ENCODE measurements around the gene ZC3H7B.

ZC3H7B gene

GRCh38 chr22:41332217-41332939, 31.1 kb downstream of the ZC3H7B start:
- TF ChIP-seq CTCF (conservative IDR thresholded peaks at IDR 0.05; ENCODE audit: low read length) (no peak), EZH2phosphoT487 (IDR thresholded peaks at IDR 0.05; ENCODE audit: borderline replicate concordance) (no peak)
- H3K36me3 ChIP-seq (ENCODE audit: insufficient read depth, low read length), result peaks cover 62% of the 10 kb centered on the region; the same call in 1 of the 2 replicates
- no peaks in the 10 kb centered on the region for H3K9me3 ChIP-seq (ENCODE audit: insufficient read depth, low read depth, low read length)
- H4K20me1 ChIP-seq (ENCODE audit: insufficient read depth, low read length, poor library complexity, severe bottlenecking), result no peaks in the 10 kb centered on the region
- no peaks in the 10 kb centered on the region for H3F3A ChIP-seq (ENCODE audit: low read depth)
- no peak overlapping the region for H3K9ac ChIP-seq (ENCODE audit: low read depth, low read length, poor library complexity, severe bottlenecking)
- H3K9me2 ChIP-seq (replicated peaks; ENCODE audit: low read depth, low read length), result no peaks in the 10 kb centered on the region
- H3K4me1 ChIP-seq (ENCODE audit: insufficient read depth, low read length, poor library complexity, severe bottlenecking), result no peaks in the 10 kb centered on the region
- no peak overlapping the region for H3K4me3 ChIP-seq (ENCODE audit: low read length, poor library complexity, severe bottlenecking)
- H3K4me2 ChIP-seq (ENCODE audit: low read depth, low read length, poor library complexity, severe bottlenecking), result no peak overlapping the region
- H3K79me2 ChIP-seq (ENCODE audit: insufficient read depth, low read length), result no peaks in the 10 kb centered on the region
- H3K27me3 ChIP-seq (ENCODE audit: insufficient read depth, low read length, poor library complexity, severe bottlenecking), result no peaks in the 10 kb centered on the region
- no peak overlapping the region for H2AFZ ChIP-seq (ENCODE audit: low read length)

GRCh38 chr22:41333806-41334205, 32.5 kb downstream of the ZC3H7B start:
- Histone ChIP-seq H3K4me2 (ENCODE audit: low read depth, low read length, poor library complexity, severe bottlenecking) (no peak overlapping the region), H3K36me3 (ENCODE audit: insufficient read depth, low read length) (peaks cover 49% of the 10 kb centered on the region; the same call in 1 of the 2 replicates)

GRCh38 chr22:41334215-41334614, 32.9 kb downstream of the ZC3H7B start:
- no peaks in the 10 kb centered on the region for H3K79me2 ChIP-seq (ENCODE audit: insufficient read depth, low read length)
- H3K27me3 ChIP-seq (ENCODE audit: insufficient read depth, low read length, poor library complexity, severe bottlenecking), result no peaks in the 10 kb centered on the region
- H3K9me2 ChIP-seq (replicated peaks; ENCODE audit: low read depth, low read length), result no peaks in the 10 kb centered on the region
- no peak overlapping the region for H3K4me3 ChIP-seq (ENCODE audit: low read length, poor library complexity, severe bottlenecking)
- no peaks in the 10 kb centered on the region for H4K20me1 ChIP-seq (ENCODE audit: insufficient read depth, low read length, poor library complexity, severe bottlenecking)
- no peak overlapping the region for H3K4me2 ChIP-seq (ENCODE audit: low read depth, low read length, poor library complexity, severe bottlenecking)
- no peaks in the 10 kb centered on the region for H3K4me1 ChIP-seq (ENCODE audit: insufficient read depth, low read length, poor library complexity, severe bottlenecking)
- no peak overlapping the region for H2AFZ ChIP-seq (ENCODE audit: low read length)
- no peak for TF ChIP-seq CTCF (conservative IDR thresholded peaks at IDR 0.05; ENCODE audit: low read length)
- no peak for TF ChIP-seq EZH2phosphoT487 (IDR thresholded peaks at IDR 0.05; ENCODE audit: borderline replicate concordance)
- no peak overlapping the region for H3K9ac ChIP-seq (ENCODE audit: low read depth, low read length, poor library complexity, severe bottlenecking)
- peaks cover 49% of the 10 kb centered on the region; the same call in 1 of the 2 replicates for H3K36me3 ChIP-seq (ENCODE audit: insufficient read depth, low read length)
- no peaks in the 10 kb centered on the region for H3K9me3 ChIP-seq (ENCODE audit: insufficient read depth, low read depth, low read length)
- H3F3A ChIP-seq (ENCODE audit: low read depth), result no peaks in the 10 kb centered on the region

More at GRCh38 chr22:41333806-41334205, 32.5 kb downstream of the ZC3H7B start:
- Histone ChIP-seq H3K9me2 (replicated peaks; ENCODE audit: low read depth, low read length) (no peaks in the 10 kb centered on the region), H2AFZ (ENCODE audit: low read length) (no peak overlapping the region), H3K79me2 (ENCODE audit: insufficient read depth, low read length) (no peaks in the 10 kb centered on the region), H3K9me3 (ENCODE audit: insufficient read depth, low read depth, low read length) (no peaks in the 10 kb centered on the region), H3F3A (ENCODE audit: low read depth) (no peaks in the 10 kb centered on the region), H3K4me1 (ENCODE audit: insufficient read depth, low read length, poor library complexity, severe bottlenecking) (no peaks in the 10 kb centered on the region), H3K4me3 (ENCODE audit: low read length, poor library complexity, severe bottlenecking) (no peak overlapping the region), H3K27me3 (ENCODE audit: insufficient read depth, low read length, poor library complexity, severe bottlenecking) (no peaks in the 10 kb centered on the region), H3K9ac (ENCODE audit: low read depth, low read length, poor library complexity, severe bottlenecking) (no peak overlapping the region), H4K20me1 (ENCODE audit: insufficient read depth, low read length, poor library complexity, severe bottlenecking) (no peaks in the 10 kb centered on the region)
- TF ChIP-seq EZH2phosphoT487 (IDR thresholded peaks at IDR 0.05; ENCODE audit: borderline replicate concordance) (no peak), CTCF (conservative IDR thresholded peaks at IDR 0.05; ENCODE audit: low read length) (no peak)
